Activated gamma-delta T cell (primary cell): Measurements from ENCODE around the gene POU6F1.
"Not testable (repeated sequence)": the region's sequence is repeated elsewhere in the genome, so short reads cannot be mapped to it uniquely, and the experiment has no call there.

Experiments used
- DNase-seq: peaks from one replicate; lab custom pipeline; 2025; lab: John Stamatoyannopoulos, UW
- total RNA-seq, 2 donors: gene quantifications; one replicate each; lab custom pipeline; 2026; lab: John Stamatoyannopoulos, UW

The POU6F1 gene
- total RNA-seq = 38.2 to 39.0 reads per million in 2 donors

- DNase-seq = peak; percentile 49
Observed at GRCh38 chr12:51217968-51218606, at the start of gene POU6F1. Gene POU6F1 (minus strand): TSS chr12:51218062. CDS start chr12:51206836, 11,226 bp downstream.

- no peak for DNase-seq
Observed at GRCh38 chr12:51265024-51265423, 47.2 kb upstream of the POU6F1 start.

GRCh38 chr12:51264297-51264696, 46.4 kb upstream of the POU6F1 start:
- no peak for DNase-seq

- DNase-seq = no peak
Observed at GRCh38 chr12:51263341-51263740, 45.5 kb upstream of the POU6F1 start.

GRCh38 chr12:51262758-51263177, 44.9 kb upstream of the POU6F1 start:
- no peak for DNase-seq

- DNase-seq = not testable (repeated sequence)
Observed at GRCh38 chr12:51259600-51259999, 41.7 kb upstream of the POU6F1 start.

- no peak for DNase-seq
Observed at GRCh38 chr12:51254536-51254935, 36.7 kb upstream of the POU6F1 start.

GRCh38 chr12:51253276-51253675, 35.4 kb upstream of the POU6F1 start:
- no peak for DNase-seq

GRCh38 chr12:51247523-51248206, 29.8 kb upstream of the POU6F1 start:
- no peak for DNase-seq

- no peak for DNase-seq
Observed at GRCh38 chr12:51246254-51246853, 28.5 kb upstream of the POU6F1 start.

- DNase-seq = no peak
Observed at GRCh38 chr12:51245476-51246253, 27.8 kb upstream of the POU6F1 start.

- no peak for DNase-seq
Observed at GRCh38 chr12:51244269-51244668, 26.4 kb upstream of the POU6F1 start.

GRCh38 chr12:51242876-51243275, 25.0 kb upstream of the POU6F1 start:
- DNase-seq = no peak

- DNase-seq = no peak
Observed at GRCh38 chr12:51242120-51242519, 24.3 kb upstream of the POU6F1 start.

- DNase-seq = no peak
Observed at GRCh38 chr12:51240971-51241370, 23.1 kb upstream of the POU6F1 start.

- peak; percentile 93 for DNase-seq
Observed at GRCh38 chr12:51238510-51239334, 20.9 kb upstream of the POU6F1 start, which contains the start of gene DAZAP2. Gene DAZAP2 (plus strand): TSS chr12:51238826. CDS start chr12:51238908, 82 bp downstream.

GRCh38 chr12:51238037-51238509, 20.2 kb upstream of the POU6F1 start:
- no peak for DNase-seq

GRCh38 chr12:51234530-51234929, 16.7 kb upstream of the POU6F1 start:
- no peak for DNase-seq

GRCh38 chr12:51232642-51233041, 14.8 kb upstream of the POU6F1 start:
- DNase-seq = no peak

GRCh38 chr12:51229116-51229809, 11.4 kb upstream of the POU6F1 start:
- no peak for DNase-seq
